VCaP (cell line): Measurements from ENCODE around the gene SNCB.

Source experiments
- H3K27ac ChIP-seq: fragments of 450-650 bp; 2 replicates; pipeline ENCODE4 v1.5.1; 2017
- CTCF ChIP-seq: fragments of 450-650 bp; conservative IDR thresholded peaks from 2 replicates; pipeline ENCODE4 v1.5.1; 2017; ENCODE audit warnings: mild to moderate bottlenecking, moderate library complexity

The SNCB gene

GRCh38 chr5:176583076-176583475, 47.3 kb downstream of the SNCB start:
- TF ChIP-seq CTCF, result no peak

GRCh38 chr5:176581361-176581760, 49.0 kb downstream of the SNCB start:
- H3K27ac ChIP-seq, result no peak overlapping the region
- TF ChIP-seq CTCF, result no peak

More at GRCh38 chr5:176583076-176583475, 47.3 kb downstream of the SNCB start:
- H3K27ac ChIP-seq, result no peak overlapping the region

- H3K27ac ChIP-seq, result no peak overlapping the region
- TF ChIP-seq CTCF, result no peak
Measured at GRCh38 chr5:176579323-176579722, 51.0 kb downstream of the SNCB start.

GRCh38 chr5:176578391-176578808, 51.9 kb downstream of the SNCB start:
- peak overlapping the region; percentile 45 for H3K27ac ChIP-seq
- TF ChIP-seq CTCF, result peak; percentile 97

GRCh38 chr5:176577312-176578176, 52.8 kb downstream of the SNCB start:
- no peak for TF ChIP-seq CTCF
- peak overlapping the region; percentile 45 for H3K27ac ChIP-seq

GRCh38 chr5:176575488-176576422, 54.6 kb downstream of the SNCB start:
- no peak overlapping the region for H3K27ac ChIP-seq
- no peak for TF ChIP-seq CTCF

GRCh38 chr5:176575066-176575465, 55.3 kb downstream of the SNCB start:
- no peak for TF ChIP-seq CTCF
- H3K27ac ChIP-seq, result no peak overlapping the region
